OCI-LY3 (cell line): Measurements from ENCODE around the gene ERBIN.
"Not testable (repeated sequence)": the region's sequence is repeated elsewhere in the genome, so short reads cannot be mapped to it uniquely, and the experiment has no call there.

Source experiments
- H2AFZ ChIP-seq: fragments of 200-600, 300-600 bp; shearing (Covaris generic); 2 replicates; pipeline ENCODE4 v1.6.0; 2014; ENCODE audit warnings: antibody characterized with exemption, low read depth, low read length
- H3K27ac ChIP-seq: fragments of 200-600, 300-600 bp; sonication (generic); 2 replicates; pipeline ENCODE4 v1.5.1; 2014; ENCODE audit warnings: mild to moderate bottlenecking, low read length, moderate library complexity, mixed read lengths
- H3K27me3 ChIP-seq: fragments of 200-600, 300-600 bp; sonication (generic); 2 replicates; pipeline ENCODE4 v1.6.1; 2014; ENCODE audit warnings: low read depth, low read length, mixed read lengths
- H3K36me3 ChIP-seq: fragments of 200-600, 300-600 bp; sonication (generic); replicated peaks from 2 replicates; pipeline ENCODE3; 2014; ENCODE audit warnings: low read depth, low read length, mixed read lengths
- H3K4me1 ChIP-seq: fragments of 300-600, 200-600 bp; sonication (generic); 2 replicates; pipeline ENCODE4 v1.6.1; 2014; ENCODE audit warnings: low read length, mixed read lengths
- H3K4me2 ChIP-seq: fragments of 200-600, 300-600 bp; sonication (generic); 2 replicates; pipeline ENCODE4 v1.6.1; 2014; ENCODE audit warnings: low read length, mixed read lengths
- H3K4me3 ChIP-seq: fragments of 300-600, 200-600 bp; sonication (generic); 2 replicates; pipeline ENCODE4 v1.5.1; 2014; ENCODE audit warnings: antibody characterized with exemption, mild to moderate bottlenecking, low read length, moderate library complexity
- H3K79me2 ChIP-seq: fragments of 300-600, 200-600 bp; shearing (Covaris generic); 2 replicates; pipeline ENCODE4 v1.6.1; 2014; ENCODE audit warnings: mild to moderate bottlenecking, low read length, mixed read lengths
- H3K9ac ChIP-seq: fragments of 300-600, 200-600 bp; shearing (Covaris generic); 2 replicates; pipeline ENCODE4 v1.6.0; 2014; ENCODE audit warnings: mild to moderate bottlenecking, low read length, moderate library complexity
- H3K9me3 ChIP-seq: fragments of 200-600, 300-600 bp; shearing (Covaris generic); 2 replicates; pipeline ENCODE4 v1.6.1; 2014; ENCODE audit warnings: low read length, mixed read lengths; ENCODE audit not compliant: insufficient read depth
- H4K20me1 ChIP-seq: fragments of 200-600, 300-600 bp; sonication (generic); 2 replicates; pipeline ENCODE4 v1.6.1; 2016; ENCODE audit warnings: low read length, mixed read lengths; ENCODE audit not compliant: insufficient read depth
- EZH2phosphoT487 ChIP-seq: fragments of 200-600 bp; shearing (Covaris generic); IDR thresholded peaks from 2 replicates; pipeline ENCODE4 v1.6.1; 2018; ENCODE audit warnings: antibody characterized with exemption, mixed run types, low read depth
- TF ChIP-seq, protein P1 (sequence below): fragments of 200-600, 300-600 bp; sonication (generic); IDR thresholded peaks from 2 replicates; pipeline ENCODE4 v1.5.1; 2014; ENCODE audit warnings: antibody characterized with exemption, low read length, low read depth

ERBIN gene

DNA sequence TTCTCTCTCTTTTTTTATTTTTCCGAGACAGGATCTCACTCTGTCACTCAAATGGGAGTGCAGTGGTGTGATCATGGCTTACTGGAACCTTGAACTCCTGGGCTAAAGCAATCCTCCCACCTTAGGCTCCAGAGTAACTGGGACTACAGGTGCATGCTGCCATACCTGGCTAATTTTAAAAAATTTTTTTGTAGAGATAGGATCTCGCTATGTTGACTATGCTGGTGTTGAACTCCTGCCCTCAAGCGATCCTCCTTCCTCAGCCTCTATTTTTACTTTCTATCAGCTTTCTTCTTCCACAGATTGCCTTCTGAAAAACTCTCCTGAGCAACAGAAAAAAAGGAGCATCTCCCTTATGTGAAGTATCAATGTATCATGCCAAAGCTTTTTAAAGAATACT, 14.1 kb upstream of the ERBIN start:
- H3K4me3 ChIP-seq: no peak overlapping the region
- peaks cover 3% of the 10 kb centered on the region; the same call in 1 of the 2 replicates for H3K4me1 ChIP-seq
- no peaks in the 10 kb centered on the region for H3K9me3 ChIP-seq
- H3K9ac ChIP-seq: no peak overlapping the region
- TF ChIP-seq, protein P1, sequence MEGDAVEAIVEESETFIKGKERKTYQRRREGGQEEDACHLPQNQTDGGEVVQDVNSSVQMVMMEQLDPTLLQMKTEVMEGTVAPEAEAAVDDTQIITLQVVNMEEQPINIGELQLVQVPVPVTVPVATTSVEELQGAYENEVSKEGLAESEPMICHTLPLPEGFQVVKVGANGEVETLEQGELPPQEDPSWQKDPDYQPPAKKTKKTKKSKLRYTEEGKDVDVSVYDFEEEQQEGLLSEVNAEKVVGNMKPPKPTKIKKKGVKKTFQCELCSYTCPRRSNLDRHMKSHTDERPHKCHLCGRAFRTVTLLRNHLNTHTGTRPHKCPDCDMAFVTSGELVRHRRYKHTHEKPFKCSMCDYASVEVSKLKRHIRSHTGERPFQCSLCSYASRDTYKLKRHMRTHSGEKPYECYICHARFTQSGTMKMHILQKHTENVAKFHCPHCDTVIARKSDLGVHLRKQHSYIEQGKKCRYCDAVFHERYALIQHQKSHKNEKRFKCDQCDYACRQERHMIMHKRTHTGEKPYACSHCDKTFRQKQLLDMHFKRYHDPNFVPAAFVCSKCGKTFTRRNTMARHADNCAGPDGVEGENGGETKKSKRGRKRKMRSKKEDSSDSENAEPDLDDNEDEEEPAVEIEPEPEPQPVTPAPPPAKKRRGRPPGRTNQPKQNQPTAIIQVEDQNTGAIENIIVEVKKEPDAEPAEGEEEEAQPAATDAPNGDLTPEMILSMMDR: no peak
- no peak for TF ChIP-seq EZH2phosphoT487
- no peaks in the 10 kb centered on the region for H4K20me1 ChIP-seq
- H3K36me3 ChIP-seq: no peaks in the 10 kb centered on the region
- no peaks in the 10 kb centered on the region for H3K79me2 ChIP-seq
- H2AFZ ChIP-seq: no peak overlapping the region
- no peak overlapping the region for H3K27ac ChIP-seq
- no peak overlapping the region for H3K4me2 ChIP-seq
- no peaks in the 10 kb centered on the region for H3K27me3 ChIP-seq

DNA sequence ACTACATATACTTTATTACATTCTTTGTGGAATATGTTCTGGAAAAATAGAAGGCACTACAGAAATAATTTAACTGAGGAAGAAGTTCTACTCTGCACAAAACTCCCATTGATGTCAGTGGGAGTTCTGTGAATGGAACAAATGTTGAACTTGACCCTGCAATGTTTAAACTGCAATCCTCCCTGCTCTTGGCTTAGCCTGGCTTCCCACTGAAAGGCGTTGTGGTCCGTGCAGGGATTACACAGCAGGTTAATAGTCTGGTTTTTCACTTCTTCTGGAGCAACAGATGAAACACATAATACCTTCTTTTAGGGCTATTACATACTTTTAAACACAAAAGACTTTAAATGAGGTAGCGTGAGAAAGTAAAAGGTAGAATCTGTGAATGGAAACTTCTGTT, 12.9 kb upstream of the ERBIN start:
- H3K4me3 ChIP-seq: no peak overlapping the region

DNA sequence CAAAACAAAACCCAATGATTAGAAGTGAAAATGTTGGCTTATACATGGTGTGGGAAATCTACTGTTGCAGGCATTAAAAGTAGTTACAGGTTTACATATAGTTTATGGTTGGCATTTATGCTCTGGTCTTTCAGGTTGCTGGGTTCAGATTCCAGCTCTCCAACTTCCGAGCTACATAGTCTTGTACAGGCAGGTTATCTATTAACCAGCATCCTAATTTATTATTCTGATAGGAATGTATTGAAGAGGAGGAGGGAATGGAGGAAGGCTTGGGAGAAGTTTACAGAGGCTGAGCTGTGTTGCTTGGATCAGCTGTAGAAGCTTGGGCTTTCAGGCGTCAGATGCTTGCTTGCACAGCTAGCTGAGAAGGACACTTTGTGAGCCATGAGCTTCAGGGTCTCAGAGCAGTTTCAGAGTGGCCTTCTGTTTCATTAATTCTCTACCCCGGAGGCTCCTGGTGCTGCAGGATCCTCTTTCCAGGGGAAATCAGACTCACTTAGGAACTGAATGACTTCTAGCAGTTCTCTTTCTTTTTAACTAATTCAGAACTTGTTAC, 11.7 kb upstream of the ERBIN start:
- Histone ChIP-seq H3K27ac (no peak overlapping the region), H3K9ac (no peak overlapping the region), H3K36me3 (no peaks in the 10 kb centered on the region), H3K27me3 (no peaks in the 10 kb centered on the region), H3K4me3 (no peak overlapping the region), H3K4me1 (peaks cover 3% of the 10 kb centered on the region; the same call in 1 of the 2 replicates), H3K4me2 (no peak overlapping the region), H2AFZ (peak overlapping the region; percentile 52; the same call in 1 of the 2 replicates), H4K20me1 (no peaks in the 10 kb centered on the region), H3K79me2 (no peaks in the 10 kb centered on the region), H3K9me3 (no peaks in the 10 kb centered on the region)
- TF ChIP-seq EZH2phosphoT487: no peak
- TF ChIP-seq, protein P1: no peak

More for the DNA sequence above, 12.9 kb upstream of the ERBIN start:
- Histone ChIP-seq H3K27me3 (no peaks in the 10 kb centered on the region), H3K79me2 (no peaks in the 10 kb centered on the region), H3K9ac (no peak overlapping the region), H3K36me3 (no peaks in the 10 kb centered on the region), H4K20me1 (no peaks in the 10 kb centered on the region), H2AFZ (no peak overlapping the region), H3K27ac (no peak overlapping the region), H3K4me2 (no peak overlapping the region), H3K4me1 (peaks cover 3% of the 10 kb centered on the region; the same call in 1 of the 2 replicates), H3K9me3 (no peaks in the 10 kb centered on the region)
- TF ChIP-seq, protein P1: no peak
- TF ChIP-seq EZH2phosphoT487: no peak

DNA sequence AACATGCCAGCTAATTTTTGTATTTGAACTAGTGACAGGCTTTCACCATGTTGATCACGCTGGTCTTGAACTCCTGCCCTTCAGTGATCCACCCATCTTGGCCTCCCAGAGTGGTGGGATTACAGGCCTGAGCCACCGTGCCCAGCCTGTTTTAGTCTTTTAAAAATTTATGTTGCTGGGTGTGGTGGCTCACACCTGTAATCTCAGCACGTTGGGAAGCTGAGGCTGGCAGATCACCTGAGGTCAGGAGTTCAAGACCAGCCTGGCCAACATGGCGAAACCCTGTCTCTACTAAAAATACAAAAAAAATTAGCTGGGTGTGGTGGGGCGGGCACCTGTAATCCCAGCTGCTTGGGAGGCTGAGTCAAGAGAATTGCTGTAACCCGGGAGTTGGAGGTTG, 10.7 kb upstream of the ERBIN start:
- not testable (repeated sequence) for H3K4me2 ChIP-seq, H3K9ac ChIP-seq

More for the DNA sequence above, 10.7 kb upstream of the ERBIN start:
- H4K20me1 ChIP-seq, H3K27ac ChIP-seq, H3K27me3 ChIP-seq, H3K4me3 ChIP-seq, H3K9me3 ChIP-seq, H3K4me1 ChIP-seq, H2AFZ ChIP-seq, H3K79me2 ChIP-seq, H3K36me3 ChIP-seq: not testable (repeated sequence)
